HG02938 (cell line): ENCODE results near the gene ULK2.
"Not testable (repeated sequence)": the region's sequence is repeated elsewhere in the genome, so short reads cannot be mapped to it uniquely, and the experiment has no call there.

Source experiments
- ATAC-seq: cut with Tn5 transposase; IDR thresholded peaks from one replicate; pipeline ENCODE4 v1.9.1; 2021; ENCODE audit warnings: mild to moderate bottlenecking, moderate library complexity; ENCODE audit not compliant: unreplicated experiment

The ULK2 gene

DNA sequence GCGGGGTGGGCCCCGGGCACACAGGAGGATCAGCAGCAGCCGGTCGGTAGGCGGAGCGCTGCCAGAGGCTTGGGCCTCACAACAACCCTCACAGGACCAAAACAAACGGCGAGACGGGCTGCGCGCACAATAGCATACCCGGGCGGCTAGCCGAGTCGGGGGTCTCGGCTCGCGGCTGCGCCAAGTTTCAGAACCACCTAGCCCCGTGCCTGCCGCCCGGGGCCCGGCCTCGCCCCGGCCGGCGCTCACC lies 732 bp downstream of the ULK2 start:
- ATAC-seq, result peak; percentile 47

DNA sequence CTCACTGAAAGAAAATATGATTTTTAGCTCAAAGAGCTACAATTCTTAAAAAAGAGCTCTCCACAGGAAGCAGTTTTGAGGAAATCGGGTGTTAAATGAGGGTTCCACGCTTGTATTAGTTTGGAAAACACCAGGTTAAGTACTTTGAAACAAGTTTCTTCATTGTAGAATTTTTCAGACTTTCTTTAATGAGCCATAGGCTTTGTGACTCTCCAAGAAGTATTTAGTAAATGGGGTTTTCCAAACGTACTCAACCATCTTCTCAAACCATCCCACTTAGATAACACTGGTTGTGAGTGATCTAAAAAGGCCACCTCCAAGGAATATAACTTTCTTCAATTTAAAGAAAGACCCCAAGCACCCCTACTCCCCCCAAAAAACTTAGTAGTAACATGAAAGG lies 2.7 kb downstream of the ULK2 start:
- ATAC-seq, result no peak

DNA sequence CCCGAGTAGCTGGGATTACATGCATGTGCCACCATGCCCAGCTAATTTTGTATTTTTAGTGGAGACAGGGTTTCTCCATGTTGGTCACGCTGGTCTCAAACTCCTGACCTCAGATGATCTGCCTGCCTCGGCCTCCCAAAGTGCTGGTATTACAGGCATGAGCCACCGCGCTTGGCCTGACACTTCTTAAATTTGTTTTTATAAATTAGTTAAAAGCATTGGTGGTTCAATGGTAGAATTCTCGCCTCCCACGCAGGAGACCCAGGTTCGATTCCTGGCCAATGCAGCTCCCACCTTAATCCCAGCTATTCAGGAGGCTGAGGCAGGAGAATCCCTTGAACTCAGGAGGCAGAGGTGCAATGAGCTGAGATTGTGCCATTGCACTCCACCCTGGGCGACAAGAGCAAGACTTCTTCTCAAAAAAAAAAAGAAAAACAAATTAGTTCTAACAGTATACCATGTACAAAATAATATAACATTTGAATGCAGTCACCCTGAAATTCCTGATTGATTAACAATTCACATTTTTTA lies 7.0 kb downstream of the ULK2 start:
- ATAC-seq, result not testable (repeated sequence)

DNA sequence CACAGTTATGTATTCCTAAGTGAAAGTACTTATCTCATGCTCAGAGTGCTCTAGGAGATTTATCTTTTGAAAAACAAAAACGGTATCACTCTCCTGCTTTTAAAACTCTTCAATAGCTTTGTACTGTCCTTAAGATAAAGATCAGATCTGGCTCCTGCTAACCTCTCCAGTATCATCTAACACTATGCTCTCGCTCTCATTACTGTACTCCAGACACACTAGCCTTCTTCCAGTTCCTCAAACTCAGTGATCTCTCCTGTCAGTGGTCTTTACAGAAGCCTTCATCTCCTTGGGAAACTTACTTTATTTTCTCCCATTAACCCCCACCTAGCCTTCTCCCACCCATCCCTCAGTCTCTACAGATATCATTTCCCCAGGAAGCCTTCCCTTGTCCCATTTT lies 10.1 kb downstream of the ULK2 start:
- ATAC-seq, result no peak

DNA sequence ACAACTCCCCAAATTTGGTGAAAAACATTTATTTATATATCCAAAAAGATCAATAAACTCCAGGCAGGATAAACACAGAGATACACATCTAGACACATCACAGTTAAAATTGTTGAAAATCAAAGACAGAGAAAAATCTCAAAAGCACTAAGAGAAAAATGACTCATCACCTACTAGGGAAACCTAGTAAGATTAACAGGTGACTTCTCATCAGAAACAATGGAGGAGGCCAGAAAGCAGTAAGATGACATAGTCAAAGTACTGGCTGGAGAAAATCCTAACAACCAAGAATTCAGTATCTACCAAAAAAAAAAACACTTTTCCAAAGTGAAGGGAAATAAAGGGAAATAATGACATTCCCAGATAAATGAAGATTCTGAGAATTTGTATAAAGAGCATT lies 33.8 kb downstream of the ULK2 start:
- no peak for ATAC-seq

DNA sequence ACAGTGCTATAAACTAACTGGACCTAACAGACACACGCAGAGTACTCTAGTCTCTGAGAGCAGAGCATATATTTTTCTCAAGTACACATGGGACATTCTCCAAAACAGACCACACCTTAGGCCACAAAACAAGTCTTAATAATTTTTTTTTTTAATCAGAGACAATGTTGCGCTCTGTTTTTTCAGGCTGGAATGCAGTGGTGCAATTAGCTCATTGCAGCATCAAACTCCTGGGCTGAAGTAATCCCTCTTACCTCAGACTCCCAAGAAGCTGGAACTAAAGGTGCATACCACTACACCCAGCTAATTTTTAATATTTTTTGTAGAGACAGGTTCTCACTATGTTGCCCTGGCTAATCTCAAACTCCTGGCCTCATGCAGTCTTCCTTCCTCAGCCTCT lies 37.7 kb downstream of the ULK2 start:
- ATAC-seq, result no peak

DNA sequence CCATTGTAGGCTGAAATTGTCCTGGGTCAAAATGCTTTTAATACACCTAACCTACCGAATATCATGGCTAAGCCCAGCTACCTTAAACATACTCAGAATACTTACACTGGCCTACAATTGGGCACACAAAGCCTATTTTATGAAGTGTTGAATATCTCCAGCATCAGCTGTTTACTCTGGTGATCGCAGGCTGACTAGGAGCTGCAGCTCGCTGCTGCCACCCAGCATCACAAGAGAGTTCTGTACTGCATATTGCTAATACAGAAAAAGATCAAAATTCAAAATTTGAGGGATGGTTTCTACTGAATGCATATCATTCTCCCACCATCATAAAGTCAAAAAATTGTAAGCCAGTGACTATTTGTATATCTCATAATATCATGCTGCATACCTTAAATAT lies 55.3 kb downstream of the ULK2 start:
- no peak for ATAC-seq

DNA sequence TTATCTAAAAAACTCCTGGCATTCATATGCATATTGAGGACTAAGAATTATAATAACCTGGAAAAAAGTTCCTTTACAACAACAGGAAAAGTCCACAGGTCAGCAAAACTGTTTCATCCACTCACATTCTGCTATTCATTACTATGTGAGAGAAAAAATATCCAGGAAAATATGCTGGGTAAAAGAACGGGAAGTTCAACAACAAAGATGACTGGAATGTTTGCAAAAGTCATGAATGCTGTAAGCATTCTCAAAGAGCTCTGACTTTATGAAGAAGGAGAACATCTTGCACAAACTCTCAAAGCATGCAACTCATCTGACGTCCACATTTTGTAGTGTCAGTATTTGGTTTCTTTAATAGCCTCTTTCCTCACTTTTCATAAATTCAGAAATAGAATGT lies 62.7 kb downstream of the ULK2 start:
- ATAC-seq, result no peak

DNA sequence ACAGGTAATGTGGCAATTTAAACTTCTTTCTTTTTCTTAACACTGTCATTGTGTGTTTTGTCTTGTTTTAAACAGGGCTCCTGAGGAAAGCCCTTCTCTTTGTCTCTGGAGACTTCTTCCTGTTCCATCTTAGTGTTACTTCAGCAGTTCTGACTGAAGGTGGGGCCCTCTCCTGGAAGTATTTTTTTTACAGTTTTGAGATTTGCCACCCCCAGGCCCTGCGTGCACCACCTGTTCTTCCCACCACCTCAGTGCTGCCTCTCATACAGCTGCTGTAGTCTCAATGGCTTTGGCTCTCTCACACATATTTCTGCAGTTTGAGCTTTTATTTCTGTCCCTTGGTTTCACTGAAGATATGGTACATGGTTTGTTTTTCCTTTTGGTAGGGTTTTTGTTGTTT lies 67.2 kb downstream of the ULK2 start:
- no peak for ATAC-seq

DNA sequence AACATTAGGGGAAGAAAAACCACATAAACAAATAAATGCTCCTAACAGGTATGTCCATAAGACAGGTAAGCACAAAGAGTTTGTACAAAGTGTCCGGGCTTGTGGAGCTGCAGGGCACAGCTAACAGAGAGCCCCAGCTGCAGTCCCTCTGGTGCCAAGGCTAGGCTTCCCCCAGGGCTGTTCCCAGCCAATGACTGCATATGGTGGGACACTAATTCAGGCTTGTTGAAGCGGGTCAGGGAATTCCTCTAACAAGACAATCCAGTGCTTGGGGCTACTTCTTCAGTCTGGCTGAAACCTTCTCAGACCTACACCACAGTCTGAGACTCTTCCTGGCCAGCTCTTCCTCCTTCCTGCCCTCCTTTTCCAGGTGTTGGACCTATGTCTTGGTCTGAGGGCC lies 67.9 kb downstream of the ULK2 start:
- no peak for ATAC-seq

DNA sequence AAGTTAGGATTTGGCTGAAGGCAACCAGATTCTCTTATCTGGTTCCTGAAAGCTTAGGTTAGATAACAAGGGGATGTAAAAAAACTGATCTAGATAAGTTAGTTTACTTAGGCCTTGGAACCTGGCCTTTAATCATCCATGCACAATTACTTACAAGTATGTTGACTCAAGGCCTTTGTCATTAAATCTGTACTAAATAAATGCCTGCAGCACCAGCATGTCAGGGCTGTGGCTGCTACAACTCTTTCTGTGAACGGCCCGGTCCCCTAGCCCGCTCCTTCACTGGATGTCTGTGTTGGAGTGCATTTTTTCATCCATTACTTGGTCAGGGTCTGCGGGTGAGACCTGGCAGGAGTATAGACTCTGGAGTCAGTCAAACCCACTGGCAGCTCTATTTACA lies 71.3 kb downstream of the ULK2 start:
- ATAC-seq, result no peak

DNA sequence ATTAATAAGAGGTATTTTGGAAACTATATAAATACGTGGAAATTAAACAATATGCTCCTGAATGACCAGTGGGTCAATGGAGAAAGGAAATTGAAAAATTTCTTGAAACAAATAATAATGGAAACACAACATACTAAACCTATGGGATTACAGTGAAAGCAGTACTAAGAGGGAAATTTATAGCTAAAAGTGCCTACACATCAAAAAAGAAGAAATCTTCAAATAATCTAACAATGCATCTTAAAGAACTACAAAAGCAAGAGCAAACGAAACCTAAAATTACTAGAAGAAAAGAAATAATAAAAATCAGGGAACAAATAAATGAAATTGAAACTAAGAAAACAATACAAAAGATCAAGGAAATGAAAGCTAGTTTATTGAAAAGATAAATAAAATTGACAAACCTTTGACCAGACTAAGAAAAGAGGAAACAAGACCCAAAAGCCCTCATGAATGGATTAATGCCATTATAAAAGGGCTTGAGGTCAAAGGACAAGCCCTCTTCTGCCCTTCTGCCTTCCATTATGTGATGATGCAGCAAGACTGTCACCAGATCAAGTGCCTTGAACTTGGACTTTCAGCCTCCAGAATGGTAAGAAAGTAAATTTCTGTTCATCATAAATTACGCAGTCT lies 75.7 kb downstream of the ULK2 start:
- ATAC-seq, result no peak

DNA sequence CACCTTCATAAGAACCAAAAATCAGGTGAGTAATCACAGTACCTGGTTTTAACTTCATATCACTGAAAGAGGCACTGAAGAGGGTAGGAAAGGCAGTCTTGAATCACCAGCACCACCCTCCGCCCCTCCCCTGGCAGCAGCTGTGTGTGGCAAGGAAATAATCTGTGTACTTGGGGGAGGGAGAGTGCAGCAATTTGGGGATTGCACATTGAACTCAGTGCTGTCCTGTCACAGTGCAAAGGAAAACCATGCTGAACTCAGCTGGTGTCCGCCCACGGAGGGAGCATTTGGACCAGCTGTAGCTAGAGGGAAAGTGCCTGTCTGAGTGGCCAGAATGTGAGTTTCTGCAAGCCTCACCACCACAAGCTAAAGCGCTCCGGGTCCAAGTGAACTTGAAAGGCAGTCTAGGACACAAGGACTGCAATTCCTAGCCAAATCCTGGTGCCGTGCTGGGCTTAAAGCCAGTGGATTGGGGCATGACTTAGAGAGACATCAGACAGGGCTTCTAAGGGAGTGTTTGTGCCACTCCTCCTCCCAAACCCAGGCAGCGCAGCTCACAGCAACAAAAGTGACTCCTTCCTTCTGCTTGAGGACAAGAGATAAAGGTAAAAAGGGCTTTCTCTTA lies 79.9 kb downstream of the ULK2 start:
- ATAC-seq, result no peak

DNA sequence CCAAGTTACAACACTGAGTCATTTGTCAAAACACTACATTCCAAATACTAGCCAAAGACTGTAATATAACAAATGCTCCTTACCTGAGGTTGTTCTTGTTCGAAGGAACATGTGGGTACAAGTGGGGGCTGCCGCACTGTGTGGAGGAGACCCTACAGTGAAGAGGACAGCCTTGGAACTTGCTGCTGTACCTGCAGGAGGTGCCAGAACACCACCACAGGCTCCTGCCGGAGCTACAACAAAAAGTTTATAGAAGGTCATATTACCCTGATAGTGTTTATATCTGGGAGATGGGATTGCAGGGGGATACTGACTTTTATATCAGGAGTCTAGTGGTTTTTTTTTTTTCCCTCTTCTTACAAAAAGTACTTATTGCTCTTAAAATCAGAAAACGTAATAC lies 81.9 kb downstream of the ULK2 start:
- ATAC-seq, result no peak

DNA sequence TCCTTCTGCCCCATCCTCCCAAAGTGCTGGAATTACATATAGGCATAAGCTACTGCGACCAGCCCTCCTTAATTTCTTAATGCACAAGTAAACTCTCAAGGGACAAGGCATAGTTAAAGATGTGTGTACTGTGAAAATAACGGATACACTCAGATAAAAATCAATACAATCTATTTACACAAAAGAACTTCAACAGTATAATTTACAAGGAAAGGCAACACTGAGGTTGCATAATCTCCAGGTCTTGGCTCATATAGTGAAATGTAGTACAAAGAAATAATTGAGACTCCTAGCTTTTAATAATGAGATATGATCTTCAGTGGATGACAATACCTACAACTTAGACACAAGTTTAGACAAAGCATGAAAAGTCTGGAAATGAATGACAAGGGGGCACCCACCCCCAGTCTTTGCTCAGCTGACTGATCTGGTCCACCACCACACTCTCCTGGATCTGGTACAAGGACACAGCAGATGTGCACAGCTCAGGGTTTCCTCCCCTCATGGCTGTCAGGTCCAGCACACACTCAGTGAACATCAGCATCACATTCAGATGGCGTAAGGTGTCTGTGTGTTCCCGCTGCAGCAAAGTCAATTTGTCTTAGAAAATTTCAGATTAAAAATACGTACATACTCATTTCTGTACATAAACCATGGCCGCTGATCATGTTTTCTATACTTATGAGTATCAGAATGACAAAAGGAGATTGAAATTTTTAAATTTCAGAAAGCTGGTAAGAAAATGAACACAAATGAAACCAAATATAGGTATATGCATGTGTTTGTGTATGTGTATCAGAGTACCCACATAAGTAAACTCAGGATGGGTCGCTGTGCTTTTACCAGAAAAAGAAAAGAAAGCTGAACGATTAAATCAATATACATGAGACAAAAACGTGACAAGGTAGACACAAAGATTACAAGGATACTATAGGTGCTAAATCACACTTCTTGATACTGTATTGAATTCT lies 86.0 kb downstream of the ULK2 start:
- ATAC-seq, result no peak

DNA sequence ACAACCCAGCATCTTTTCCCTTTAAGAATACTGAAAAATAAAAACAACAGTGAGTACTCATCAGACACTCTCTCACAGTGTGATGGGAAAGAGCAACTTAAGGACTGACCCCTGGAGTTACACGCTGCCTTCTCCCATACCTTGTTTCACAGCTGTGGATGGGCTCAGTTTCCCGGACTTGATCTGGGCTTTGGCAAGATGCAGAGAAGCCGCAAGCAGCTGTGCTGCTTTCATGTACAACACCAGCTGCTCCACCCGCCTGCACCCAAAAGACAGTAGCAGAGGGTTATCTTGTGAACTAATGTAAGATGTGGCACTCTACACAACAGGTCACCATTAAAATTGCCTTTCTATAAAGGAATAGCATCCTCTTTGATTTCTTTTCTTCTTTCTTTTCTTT lies 86.9 kb downstream of the ULK2 start:
- ATAC-seq, result no peak

DNA sequence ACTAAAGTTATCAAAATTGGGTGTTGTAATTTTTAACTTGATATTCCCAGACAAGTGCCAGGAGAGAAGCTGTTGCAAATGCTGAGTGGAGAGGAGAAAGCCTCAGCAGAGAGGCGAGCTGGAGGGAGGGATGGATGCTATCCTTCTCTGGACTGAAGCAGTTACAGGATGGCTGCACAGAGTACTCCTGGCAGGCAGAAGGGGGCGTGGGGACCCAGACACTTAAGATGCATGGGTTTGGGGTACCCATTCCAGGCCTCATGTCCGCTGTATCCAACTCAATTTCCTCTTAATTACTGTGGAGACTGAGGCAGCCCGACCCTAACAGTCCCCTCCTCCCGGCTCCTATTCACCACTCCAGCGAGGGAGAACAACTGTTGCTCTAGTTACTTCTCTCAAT lies 94.2 kb downstream of the ULK2 start:
- no peak for ATAC-seq

DNA sequence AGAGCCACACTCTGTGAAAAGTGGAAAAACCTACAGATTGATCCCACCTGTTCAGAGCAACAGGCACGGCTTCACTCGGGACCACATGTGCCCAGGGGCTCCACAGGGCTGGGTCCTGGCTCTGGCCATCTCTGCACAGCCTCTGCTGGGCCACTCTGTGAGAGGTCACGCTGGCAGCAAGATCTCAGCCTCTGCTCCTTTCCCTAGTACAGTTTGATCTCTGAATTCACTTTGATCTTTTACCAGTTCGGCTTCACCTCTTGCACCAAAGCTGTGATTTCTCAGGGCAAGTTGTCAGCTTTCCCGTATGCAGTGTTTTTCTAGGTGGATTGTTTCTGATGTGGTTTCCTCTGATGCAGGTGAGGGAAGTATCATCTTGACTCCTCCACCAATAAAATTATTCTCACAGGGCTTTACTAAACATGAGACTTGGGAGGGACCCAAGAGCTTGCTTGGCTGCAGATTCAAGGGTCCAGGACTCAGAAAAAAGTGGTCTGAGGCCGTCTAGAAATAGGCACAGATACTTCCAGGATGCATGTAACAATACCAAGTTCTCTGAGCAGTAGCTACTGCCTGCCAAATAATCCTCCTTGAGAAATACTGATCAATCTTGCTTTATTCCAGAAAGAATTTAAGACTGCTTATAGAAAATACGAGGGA lies 95.6 kb downstream of the ULK2 start:
- ATAC-seq, result no peak

DNA sequence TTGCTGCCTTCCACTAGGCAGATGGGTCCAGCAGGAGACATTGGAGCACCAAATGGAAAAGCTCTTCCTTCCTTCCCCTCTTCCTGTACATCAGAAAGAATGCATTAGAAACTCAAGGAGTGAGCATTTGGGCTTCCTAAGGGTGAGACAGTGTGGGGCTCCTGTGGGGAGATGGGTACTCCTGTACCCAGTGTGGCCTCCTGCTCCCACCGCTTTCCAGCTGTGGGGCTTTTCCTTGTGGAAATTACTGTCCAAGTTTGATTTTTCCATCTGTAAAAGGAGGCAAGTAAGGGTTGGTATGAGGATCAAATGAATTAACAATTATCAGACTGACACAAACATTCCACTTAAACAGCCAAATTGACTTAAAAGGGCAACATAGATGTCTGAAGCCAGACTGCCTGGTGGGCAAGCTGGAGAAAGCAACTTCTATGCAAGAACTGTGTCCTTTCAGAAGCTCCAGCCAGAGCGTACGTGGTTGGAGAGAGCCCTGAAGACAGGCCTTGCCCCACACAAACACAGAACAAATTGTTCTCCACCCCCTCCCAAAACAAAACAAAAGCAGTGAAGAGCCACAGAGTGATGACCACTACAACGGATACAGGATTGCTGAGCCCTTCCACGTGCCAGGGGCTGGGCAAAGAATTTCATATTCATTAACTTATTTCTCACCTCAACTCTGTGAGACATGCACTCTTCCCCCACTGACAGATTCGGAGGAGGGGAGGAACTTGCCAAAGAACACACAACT lies 96.6 kb downstream of the ULK2 start:
- ATAC-seq, result no peak

DNA sequence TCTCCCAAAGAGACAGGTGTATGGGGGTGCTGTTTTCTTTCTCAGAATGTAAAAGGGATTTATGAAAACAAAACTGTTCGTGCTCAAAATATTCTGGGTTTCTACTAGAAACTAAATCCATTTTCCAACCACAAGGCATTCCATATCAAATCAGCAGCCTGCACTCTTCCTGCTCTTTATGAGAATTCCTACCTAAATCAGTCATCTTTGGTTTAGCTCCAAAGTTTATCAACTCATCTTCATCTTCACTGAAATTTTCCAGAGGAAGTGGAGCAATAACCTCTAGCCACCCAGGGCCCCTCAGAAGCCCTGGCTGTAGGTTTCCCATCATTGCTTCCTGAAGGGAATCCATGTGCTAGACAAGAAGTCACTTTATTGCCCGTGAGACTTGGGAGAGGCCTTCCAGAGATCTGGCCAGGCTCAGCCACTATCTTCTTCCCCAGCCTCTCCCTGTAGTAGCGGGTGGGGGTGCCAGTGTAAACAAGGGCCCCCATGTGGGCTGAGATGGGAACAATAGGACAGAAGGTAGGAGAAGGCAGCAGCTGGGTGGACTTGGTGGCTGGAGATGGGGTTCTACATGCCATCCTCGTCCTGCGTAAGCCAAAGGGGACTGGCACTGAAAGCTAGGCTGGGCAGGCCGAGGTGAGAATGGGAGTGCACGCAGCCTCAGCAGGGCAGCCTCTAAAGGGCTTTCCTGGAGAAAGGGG lies 97.6 kb downstream of the ULK2 start:
- no peak for ATAC-seq
